ENCODE results near the gene PHKG2.
A peak's percentile ranks its signal among the peaks of the same experiment; 100 is the strongest.
"Not testable (repeated sequence)": the region's sequence is repeated elsewhere in the genome, so short reads cannot be mapped to it uniquely, and the experiment has no call there.

PHKG2 gene

DNA sequence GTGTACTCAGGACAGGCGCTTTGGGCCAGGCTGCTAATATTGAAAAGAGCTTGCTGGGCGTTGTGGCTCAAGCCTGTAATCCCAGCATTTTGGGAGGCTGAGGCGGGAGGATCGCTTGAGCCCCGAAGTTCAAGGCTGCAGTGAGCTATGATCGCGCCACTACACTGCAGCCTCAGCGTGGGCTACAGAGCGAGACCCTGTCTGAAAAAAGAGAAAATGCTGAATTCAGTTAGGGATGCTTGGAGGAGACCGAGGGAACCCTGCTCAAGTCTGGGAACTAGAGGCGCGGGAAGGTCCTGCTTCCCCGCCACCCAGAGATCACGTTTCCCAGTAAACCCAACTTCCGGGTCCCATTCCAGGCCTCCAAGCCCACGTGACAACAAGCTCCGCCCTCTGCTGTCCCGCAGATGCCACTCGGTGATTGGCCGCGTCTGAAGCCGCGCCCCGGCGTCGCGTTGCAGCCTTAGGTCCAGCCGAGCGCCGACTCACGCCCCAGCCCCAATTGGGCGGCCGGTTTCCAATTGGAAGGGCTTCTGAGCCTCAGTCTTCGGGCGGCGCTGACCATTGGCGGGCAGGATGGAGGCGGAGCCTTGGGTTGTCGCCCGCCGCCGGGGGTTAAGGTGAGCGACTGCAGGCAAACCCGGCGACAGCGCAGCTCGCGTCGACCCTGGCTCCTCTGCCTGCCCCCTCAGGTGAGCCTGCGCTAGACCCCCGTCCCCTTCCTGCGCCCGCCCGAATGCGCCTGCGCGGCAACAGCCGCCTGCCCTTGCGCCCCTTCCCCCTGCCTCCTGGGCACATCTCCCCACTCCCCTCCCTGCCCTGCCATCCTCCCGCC, at the start of gene PHKG2:
Gene PHKG2 (plus strand): TSS at position 627 of the 835 bp plus-strand sequence. CDS start 396 bp downstream, outside the sequence.
- H3K27me3 ChIP-seq (replicated peaks), result no peaks in the 10 kb centered on the region
- in situ Hi-C loops (cut with HindIII; ENCODE audit: low pct_ligation_motif_present, low sequenced_read_pairs), result no loop called here
- peak; percentile 98 for DNase-seq
- H3K27ac ChIP-seq, result peak within 1 kb of the TSS; percentile 48
- no peak for TF ChIP-seq CTCF (IDR thresholded peaks at IDR 0.05; ENCODE audit: low read depth, low read length, missing control alignments)
- peak within 1 kb of the TSS; percentile 84 for H3K4me3 ChIP-seq (ENCODE audit: low read depth, low read length)
- peaks cover 24% of the 10 kb centered on the region for H3K36me3 ChIP-seq (replicated peaks)

- peak; percentile 69 for DNase-seq
- in situ Hi-C loops (cut with HindIII; ENCODE audit: low pct_ligation_motif_present, low sequenced_read_pairs), result no loop called here
- TF ChIP-seq CTCF (IDR thresholded peaks at IDR 0.05; ENCODE audit: low read depth, low read length, missing control alignments), result no peak
- peak within 1 kb of the TSS; percentile 100 for H3K27ac ChIP-seq
- H3K36me3 ChIP-seq (replicated peaks), result peaks cover 23% of the 10 kb centered on the region
- peak within 1 kb of the TSS; percentile 98 for H3K4me3 ChIP-seq (ENCODE audit: low read depth, low read length)
- H3K27me3 ChIP-seq (replicated peaks), result no peaks in the 10 kb centered on the region
These were observed 49.2 kb upstream of the PHKG2 start, which contains the start of gene SRCAP for GRCh38 chr16:30698816-30699614. Gene SRCAP, plus strand, starts transcription at chr16:30699171. Its CDS starts 1,654 bp downstream, at chr16:30700825.

DNA sequence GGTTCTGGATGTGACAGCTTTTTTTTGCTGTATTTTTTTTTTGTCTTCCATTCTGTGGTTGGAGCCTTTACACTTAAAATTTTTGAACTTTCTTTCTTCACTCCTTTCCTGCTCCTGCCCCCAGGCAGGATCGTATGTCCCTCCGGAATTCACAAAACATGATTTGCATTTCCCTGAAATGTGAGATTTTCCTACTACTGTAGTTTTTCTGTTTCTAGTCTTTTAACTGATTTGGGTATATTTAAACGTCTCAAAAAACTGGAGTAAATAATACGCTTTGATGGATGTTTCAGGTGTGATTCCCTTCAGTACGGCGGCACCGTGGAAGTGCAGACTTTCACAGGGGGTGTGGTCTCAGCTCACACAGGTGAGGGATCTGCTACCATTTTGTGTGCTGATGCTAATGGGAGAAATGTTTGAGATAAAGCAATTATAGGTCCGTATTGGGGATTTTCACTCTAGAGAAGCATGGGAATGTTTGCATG, 48.6 kb upstream of the PHKG2 start:
- TF ChIP-seq CTCF (IDR thresholded peaks at IDR 0.05; ENCODE audit: low read depth, low read length, missing control alignments), result no peak

GRCh38 chr16:30700491-30700890, 47.7 kb upstream of the PHKG2 start:
- peak overlapping the region; percentile 60 for H3K27ac ChIP-seq
- no peaks in the 10 kb centered on the region for H3K27me3 ChIP-seq (replicated peaks)
- no peak overlapping the region for H3K4me3 ChIP-seq (ENCODE audit: low read depth, low read length)
- peaks cover 38% of the 10 kb centered on the region for H3K36me3 ChIP-seq (replicated peaks)
- in situ Hi-C loops (cut with HindIII; ENCODE audit: low pct_ligation_motif_present, low sequenced_read_pairs), result no loop called here
- TF ChIP-seq CTCF (IDR thresholded peaks at IDR 0.05; ENCODE audit: low read depth, low read length, missing control alignments), result no peak
- peak; percentile 63 for DNase-seq

More for the DNA sequence above, 48.6 kb upstream of the PHKG2 start:
- H3K4me3 ChIP-seq (ENCODE audit: low read depth, low read length), result peak overlapping the region; percentile 98
- peaks cover 30% of the 10 kb centered on the region for H3K36me3 ChIP-seq (replicated peaks)
- DNase-seq, result no peak
- in situ Hi-C loops (cut with HindIII; ENCODE audit: low pct_ligation_motif_present, low sequenced_read_pairs), result no loop called here
- H3K27ac ChIP-seq, result peak overlapping the region; percentile 100
- no peaks in the 10 kb centered on the region for H3K27me3 ChIP-seq (replicated peaks)

DNA sequence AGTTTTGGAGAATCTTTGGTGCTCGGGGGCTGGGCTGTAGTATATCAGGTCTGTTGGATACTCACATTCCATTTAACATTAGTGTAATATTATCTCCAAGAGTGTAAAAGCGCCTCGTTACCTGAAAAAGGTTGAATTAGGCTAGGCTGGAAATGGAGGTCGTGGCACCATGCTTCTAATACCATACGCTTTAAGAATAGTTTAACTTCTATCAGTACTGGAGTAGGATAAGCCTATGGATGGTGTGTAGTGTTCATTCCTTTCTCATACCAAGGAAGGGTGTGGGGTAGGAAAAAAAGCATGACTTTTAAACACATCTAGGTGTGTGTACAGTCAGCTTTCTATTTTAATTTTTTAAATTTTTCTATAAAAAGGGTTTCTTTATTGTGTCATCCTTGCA, 47.3 kb upstream of the PHKG2 start:
- no peak for DNase-seq
- no peak for TF ChIP-seq CTCF (IDR thresholded peaks at IDR 0.05; ENCODE audit: low read depth, low read length, missing control alignments)
- peak overlapping the region; percentile 60 for H3K27ac ChIP-seq
- no peak overlapping the region for H3K4me3 ChIP-seq (ENCODE audit: low read depth, low read length)
- in situ Hi-C loops (cut with HindIII; ENCODE audit: low pct_ligation_motif_present, low sequenced_read_pairs), result no loop called here
- peaks cover 43% of the 10 kb centered on the region for H3K36me3 ChIP-seq (replicated peaks)
- H3K27me3 ChIP-seq (replicated peaks), result no peaks in the 10 kb centered on the region

GRCh38 chr16:30703071-30703470, 45.2 kb upstream of the PHKG2 start:
- DNase-seq; H3K27me3 ChIP-seq (replicated peaks); in situ Hi-C loops (cut with HindIII; ENCODE audit: low pct_ligation_motif_present, low sequenced_read_pairs); H3K4me3 ChIP-seq (ENCODE audit: low read depth, low read length); H3K27ac ChIP-seq: not testable (repeated sequence)
- peaks cover 62% of the 10 kb centered on the region for H3K36me3 ChIP-seq (replicated peaks)
